B cell (primary cell): ENCODE measurements around the gene GUCY2D. TPM values are rescaled to one million over a fixed set of nuclear protein-coding genes. Genes with fewer than 3 reads are reported as not detected.

Source experiments
- ATAC-seq: fragments of 200-7000 bp; cut with Tn5 transposase; one replicate; pipeline ENCODE4 v1.10.0; 2021; ENCODE audit warnings: low read depth, mild to moderate bottlenecking, moderate number of reproducible peaks, moderate library complexity
- CTCF ChIA-PET: fragments of 350-600 bp; sonication (Branson Sonifier 250); formaldehyde crosslinking; loops from one replicate; lab custom pipeline; 2021; ENCODE audit warnings: antibody characterized with exemption, inconsistent platforms; lab: Charles Lee
- POLR2A ChIA-PET: fragments of 350-600 bp; sonication (Branson Sonifier 250); formaldehyde crosslinking; loops from one replicate; lab custom pipeline; 2021; ENCODE audit warnings: antibody characterized with exemption; lab: Charles Lee
- DNase-seq: peaks from one replicate; pipeline ENCODE4 v3.0.0; 2013
- H2AFZ ChIP-seq: 2 replicates; pipeline ENCODE4 v1.6.1; 2012; ENCODE audit warnings: mild to moderate bottlenecking, low read depth, low read length; ENCODE audit not compliant: insufficient read depth, poor library complexity, severe bottlenecking
- H3K27ac ChIP-seq, 2 donors: 1 replicate in 1 of 2; 2 replicates in 1 of 2; pipeline ENCODE4 v1.5.1; 2012 to 2013; ENCODE audit warnings: low read length in 2 of 2, mild to moderate bottlenecking in 2 of 2, moderate library complexity in 1 of 2
- H3K27me3 ChIP-seq, 4 experiments: fragments of 200-600 bp in 1 of 4; sonication (generic) in 1 of 4; replicated peaks in 1 of 4; 1 replicate in 2 of 4; 2 replicates in 2 of 4; pipeline versions ENCODE4 v1.6.1 to v1.7.0; 2013 to 2016; ENCODE audit warnings: low read length in 3 of 4, mild to moderate bottlenecking in 2 of 4, mixed read lengths in 1 of 4, moderate library complexity in 1 of 4; ENCODE audit not compliant: insufficient read depth in 4 of 4, control insufficient read depth in 3 of 4; ENCODE audit errors: control extremely low read depth in 1 of 4
- H3K36me3 ChIP-seq, 2 experiments: replicated peaks in 1 of 2; 1 replicate in 1 of 2; 2 replicates in 1 of 2; pipeline versions ENCODE4 v1.6.1 to v1.7.1; 2013; ENCODE audit warnings: low read length in 1 of 2; ENCODE audit not compliant: insufficient read depth in 2 of 2, control insufficient read depth in 1 of 2; ENCODE audit errors: control extremely low read depth in 1 of 2, extremely low read depth in 1 of 2
- H3K4me1 ChIP-seq, 2 donors: fragments of 200-600 bp in 1 of 2; sonication (generic) in 1 of 2; 1 replicate in 1 of 2; 2 replicates in 1 of 2; pipeline versions ENCODE4 v1.5.1 to v1.6.1; 2013 to 2017; ENCODE audit warnings: low read length in 2 of 2; ENCODE audit not compliant: control insufficient read depth in 2 of 2, insufficient read depth in 2 of 2
- H3K4me2 ChIP-seq: replicated peaks from 2 replicates; pipeline ENCODE3; 2012; ENCODE audit warnings: mild to moderate bottlenecking, low read depth, low read length; ENCODE audit not compliant: poor library complexity, severe bottlenecking
- H3K4me3 ChIP-seq, 5 experiments: fragments of 200-600 bp in 1 of 5; sonication (generic) in 1 of 5; 1 replicate in 3 of 5; 2 replicates in 2 of 5; pipeline versions ENCODE4 v1.5.1 to v1.7.0; 2011 to 2016; ENCODE audit warnings: low read length in 4 of 5, mild to moderate bottlenecking in 4 of 5, low read depth in 2 of 5, control low read depth in 1 of 5, moderate library complexity in 1 of 5; ENCODE audit not compliant: insufficient read depth in 1 of 5; ENCODE audit errors: control extremely low read depth in 1 of 5, extremely low read depth in 1 of 5
- H3K79me2 ChIP-seq: fragments of 200-600 bp; sonication (generic); one replicate; pipeline ENCODE4 v1.6.0; 2016; ENCODE audit warnings: low read length; ENCODE audit not compliant: control insufficient read depth, insufficient read depth
- H3K9ac ChIP-seq: fragments of 200-600 bp; sonication (generic); 2 replicates; pipeline ENCODE4 v1.6.1; 2017; ENCODE audit warnings: mild to moderate bottlenecking, low read length, moderate library complexity
- H3K9me3 ChIP-seq, 3 donors: one replicate each; pipeline versions ENCODE4 v1.6.1 to v1.7.1; 2013; ENCODE audit warnings: low read length in 2 of 3; ENCODE audit not compliant: control insufficient read depth in 2 of 3, insufficient read depth in 1 of 3; ENCODE audit errors: control extremely low read depth in 1 of 3
- H4K20me1 ChIP-seq: 2 replicates; pipeline ENCODE4 v1.6.0; 2012; ENCODE audit warnings: mild to moderate bottlenecking, low read length; ENCODE audit not compliant: insufficient read depth, control insufficient read depth, poor library complexity, severe bottlenecking
- H3K27ac Mint-ChIP-seq: one replicate; pipeline ENCODE4 v1.8.0; 2021; ENCODE audit warnings: mixed read lengths
- H3K27me3 Mint-ChIP-seq: one replicate; pipeline ENCODE4 v1.8.0; 2021; ENCODE audit warnings: mixed read lengths
- H3K4me1 Mint-ChIP-seq: one replicate; pipeline ENCODE4 v1.8.0; 2021; ENCODE audit warnings: mixed read lengths
- H3K4me3 Mint-ChIP-seq: one replicate; pipeline ENCODE4 v1.8.0; 2021; ENCODE audit warnings: mixed read lengths
- H3K9me3 Mint-ChIP-seq: one replicate; pipeline ENCODE4 v1.8.0; 2022; ENCODE audit warnings: mixed read lengths; ENCODE audit not compliant: insufficient read depth
- EZH2 ChIP-seq: IDR thresholded peaks from 2 replicates; pipeline ENCODE4 v1.6.1; 2012; ENCODE audit warnings: borderline replicate concordance, low read depth, mild to moderate bottlenecking, moderate library complexity, low read length; ENCODE audit not compliant: insufficient read depth, poor library complexity, severe bottlenecking
- WGBS: methylation state at CpG from one replicate; pipeline ENCODE4 v1.1.5; 2013; ENCODE audit warnings: missing lambda C conversion rate; ENCODE audit not compliant: insufficient coverage; 5-methylcytosine and 5-hydroxymethylcytosine counted together
- intact Hi-C: fragments of 100-400 bp; cut with micrococcal nuclease; formaldehyde crosslinking; loops from one replicate; pipeline ENCODE4 v1.10.0; 2022
- polyA plus RNA-seq: library from polyadenylated mRNA; depleted of rRNA; stranded (reverse); fragments of >200 nt; gene quantifications from 2 replicates; pipeline ENCODE4 v1.2.3, GENCODE V29; 2012
- total RNA-seq, 2 donors: library from RNA; stranded (reverse); fragments of 120-200 nt in 1 of 2; gene quantifications; 1 replicate in 1 of 2; 2 replicates in 1 of 2; pipeline versions ENCODE4 v1.2.3 to v1.2.4, GENCODE V29; 2013 to 2022
- TF ChIP-seq, protein P1 (sequence below): fragments of 200-600 bp; IDR thresholded peaks from one replicate; pipeline ENCODE4 v1.8.0; 2022; ENCODE audit warnings: antibody characterized with exemption, mild to moderate bottlenecking

GUCY2D gene
- total and polyA plus RNA-seq, 2 donors (not counting 1 experiment from before 2014, with no cell fraction given): not detected

DNA sequence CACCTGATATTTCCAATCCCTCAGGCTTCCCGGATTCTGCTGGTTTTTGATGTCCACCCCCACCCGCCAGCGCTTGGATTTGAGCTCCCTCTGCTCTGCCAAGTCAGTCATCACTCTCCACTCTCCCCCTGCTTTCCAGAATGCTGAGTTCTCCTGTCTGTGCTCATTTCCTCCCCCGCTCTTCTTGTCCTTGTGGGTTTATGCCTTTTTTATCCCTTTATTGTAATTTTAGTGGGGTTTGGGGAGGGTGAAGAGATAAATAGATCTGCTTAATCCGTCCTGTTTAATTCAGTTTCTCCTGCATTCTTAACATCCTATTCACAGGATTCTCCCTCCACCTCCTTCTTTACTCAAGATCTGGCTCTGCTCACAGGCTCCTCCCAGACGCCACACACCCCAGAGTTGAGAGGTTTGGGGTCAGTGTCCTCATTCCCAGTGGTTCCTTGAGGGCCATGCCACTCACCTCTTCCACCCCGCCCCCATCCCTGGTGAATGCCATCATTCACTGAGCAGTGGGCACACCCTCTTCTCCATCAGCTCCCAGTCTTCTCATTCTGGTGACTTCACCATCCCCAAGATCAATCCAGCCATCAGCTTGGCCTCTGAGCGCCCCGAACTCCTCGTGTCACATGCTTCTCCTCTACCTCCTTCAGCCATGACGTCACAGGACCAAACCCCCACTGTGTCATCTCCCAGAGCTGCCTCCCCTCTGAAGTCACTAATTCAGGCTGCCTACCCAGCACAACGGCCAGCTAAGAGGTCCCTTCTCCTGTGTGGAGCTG is 15.1 kb upstream of the GUCY2D start:
- Mint-ChIP-seq H3K4me1 (peaks cover 17% of the 10 kb centered on the region), H3K4me3 (no peak overlapping the region), H3K27me3 (peaks cover 24% of the 10 kb centered on the region), H3K9me3 (no peaks in the 10 kb centered on the region), H3K27ac (no peak overlapping the region)
- Histone ChIP-seq H2AFZ (no peak overlapping the region), H3K4me3 (no peak overlapping the region), H3K27ac (no peak overlapping the region), H3K79me2 (no peaks in the 10 kb centered on the region), H3K4me1 (peaks cover 8 to 19% of the 10 kb centered on the region in 2 donors), H4K20me1 (no peaks in the 10 kb centered on the region), H3K27me3 (peaks cover 0 to 4% (median 0%) of the 10 kb centered on the region in 4 experiments), H3K4me2 (no peak overlapping the region), H3K36me3 (no peaks in the 10 kb centered on the region), H3K9ac (no peak overlapping the region), H3K9me3 (no peaks in the 10 kb centered on the region)
- no peak for DNase-seq
- ChIA-PET POLR2A (no interaction called here), CTCF (interaction anchor here (0.5 to 9.8 kb wide), 18 partner anchors 15 to 737 kb away, joined by 3 to 284 read pairs (median 4); partner anchors contain the start of genes GUCY2D, NAA38 and RNF227)
- TF ChIP-seq, protein P1, sequence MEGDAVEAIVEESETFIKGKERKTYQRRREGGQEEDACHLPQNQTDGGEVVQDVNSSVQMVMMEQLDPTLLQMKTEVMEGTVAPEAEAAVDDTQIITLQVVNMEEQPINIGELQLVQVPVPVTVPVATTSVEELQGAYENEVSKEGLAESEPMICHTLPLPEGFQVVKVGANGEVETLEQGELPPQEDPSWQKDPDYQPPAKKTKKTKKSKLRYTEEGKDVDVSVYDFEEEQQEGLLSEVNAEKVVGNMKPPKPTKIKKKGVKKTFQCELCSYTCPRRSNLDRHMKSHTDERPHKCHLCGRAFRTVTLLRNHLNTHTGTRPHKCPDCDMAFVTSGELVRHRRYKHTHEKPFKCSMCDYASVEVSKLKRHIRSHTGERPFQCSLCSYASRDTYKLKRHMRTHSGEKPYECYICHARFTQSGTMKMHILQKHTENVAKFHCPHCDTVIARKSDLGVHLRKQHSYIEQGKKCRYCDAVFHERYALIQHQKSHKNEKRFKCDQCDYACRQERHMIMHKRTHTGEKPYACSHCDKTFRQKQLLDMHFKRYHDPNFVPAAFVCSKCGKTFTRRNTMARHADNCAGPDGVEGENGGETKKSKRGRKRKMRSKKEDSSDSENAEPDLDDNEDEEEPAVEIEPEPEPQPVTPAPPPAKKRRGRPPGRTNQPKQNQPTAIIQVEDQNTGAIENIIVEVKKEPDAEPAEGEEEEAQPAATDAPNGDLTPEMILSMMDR: no peak
- no peak for TF ChIP-seq EZH2
- WGBS: 87% methylated on average over 10 of the region's 12 CpGs
- ATAC-seq: no peak
- intact Hi-C loops: no loop called here

DNA sequence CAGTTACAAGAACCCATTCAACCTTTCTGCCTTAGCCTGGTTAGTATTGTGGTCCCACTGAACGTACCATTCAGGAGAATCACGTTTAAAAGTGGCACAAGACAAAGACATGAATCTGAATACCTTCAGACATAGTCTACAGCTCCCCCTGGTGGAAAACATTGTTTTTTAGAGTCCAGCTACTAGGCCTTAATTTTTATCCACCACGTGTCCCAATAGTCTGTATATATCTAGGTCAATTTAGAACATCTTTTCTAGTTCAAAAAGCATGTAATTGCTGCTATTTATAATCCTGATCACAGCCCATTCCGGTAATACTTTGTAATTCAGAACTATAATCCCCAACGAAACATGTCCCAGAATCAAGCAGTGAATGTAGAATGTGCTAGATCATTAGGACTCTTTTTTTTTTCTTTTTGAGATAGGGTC is 13.7 kb upstream of the GUCY2D start:
- H4K20me1 ChIP-seq: no peaks in the 10 kb centered on the region
- no peaks in the 10 kb centered on the region for H3K9me3 ChIP-seq
- no peak overlapping the region for H2AFZ ChIP-seq
- no peaks in the 10 kb centered on the region for H3K79me2 ChIP-seq
- peaks cover 23% of the 10 kb centered on the region for H3K4me1 Mint-ChIP-seq
- peaks cover 0 to 4% (median 0%) of the 10 kb centered on the region in 4 experiments for H3K27me3 ChIP-seq
- H3K4me3 ChIP-seq: no peak overlapping the region
- DNase-seq: peak; percentile 88
- ATAC-seq: peak; percentile 37
- H3K4me1 ChIP-seq: peaks cover 8 to 19% of the 10 kb centered on the region in 2 donors
- H3K9me3 Mint-ChIP-seq: no peaks in the 10 kb centered on the region
- no peak overlapping the region for H3K27ac ChIP-seq
- no CpG with 5 or more reads among the region's 5 CpGs for WGBS
- no peaks in the 10 kb centered on the region for H3K36me3 ChIP-seq
- intact Hi-C loops: no loop called here
- peak overlapping the region; percentile 80 for H3K4me3 Mint-ChIP-seq
- no peak overlapping the region for H3K4me2 ChIP-seq
- ChIA-PET CTCF (interaction anchor here (0.6 to 9.8 kb wide), 36 partner anchors 9 to 245 kb away, joined by 3 to 284 read pairs (median 6); partner anchors contain the start of genes CNTROB, GUCY2D, KCNAB3 and KDM6B), POLR2A (interaction anchor here (0.6 to 1.0 kb wide), 5 partner anchors 8 to 135 kb away, joined by 3 to 13 read pairs (median 6); partner anchors contain the start of genes CNTROB and TRAPPC1)
- no peak overlapping the region for H3K9ac ChIP-seq
- H3K27me3 Mint-ChIP-seq: peaks cover 12% of the 10 kb centered on the region
- no peak for TF ChIP-seq EZH2
- TF ChIP-seq, protein P1: peak; percentile 79
- peak overlapping the region; percentile 70 for H3K27ac Mint-ChIP-seq
